ENCODE measurements around the gene NLRC4.

DNA sequence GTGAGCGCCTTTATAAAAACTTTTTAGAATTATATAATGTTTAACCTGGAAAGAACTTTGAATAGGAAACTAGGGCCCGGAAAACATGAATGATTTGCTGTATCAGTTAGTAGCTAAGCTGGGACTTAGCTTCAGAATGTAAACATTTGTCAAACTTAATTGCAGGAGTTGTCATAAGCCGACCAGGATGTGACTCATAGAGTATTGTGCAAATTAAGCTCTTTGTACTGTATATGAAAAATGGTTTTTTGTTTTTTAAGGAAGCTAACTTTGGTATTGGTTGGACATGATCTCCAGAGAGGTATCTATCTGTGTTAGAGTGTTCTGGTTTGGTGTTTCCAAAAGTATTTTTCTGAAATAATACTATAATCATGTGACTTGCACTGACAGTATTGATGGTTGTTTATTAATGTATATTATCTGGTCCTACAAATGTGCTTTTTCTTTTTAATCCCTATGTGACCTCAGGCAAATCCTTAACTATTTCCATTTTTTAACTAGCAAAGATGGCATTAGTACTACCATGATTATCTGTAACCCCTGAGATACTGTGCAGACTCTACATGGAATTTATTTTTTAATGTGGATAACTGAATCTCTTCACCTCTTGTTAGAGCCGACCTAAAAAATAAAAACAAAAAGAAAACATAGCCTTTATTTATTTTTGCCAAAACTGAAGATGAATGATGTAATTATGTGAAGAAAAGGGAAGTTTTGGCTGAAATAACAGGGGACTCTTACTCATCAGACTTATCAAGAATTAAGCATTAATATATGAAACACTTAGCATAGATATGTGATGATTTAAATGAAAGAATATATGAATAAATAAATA, 24.7 kb upstream of the NLRC4 start:
- TF ChIP-seq, protein P1, sequence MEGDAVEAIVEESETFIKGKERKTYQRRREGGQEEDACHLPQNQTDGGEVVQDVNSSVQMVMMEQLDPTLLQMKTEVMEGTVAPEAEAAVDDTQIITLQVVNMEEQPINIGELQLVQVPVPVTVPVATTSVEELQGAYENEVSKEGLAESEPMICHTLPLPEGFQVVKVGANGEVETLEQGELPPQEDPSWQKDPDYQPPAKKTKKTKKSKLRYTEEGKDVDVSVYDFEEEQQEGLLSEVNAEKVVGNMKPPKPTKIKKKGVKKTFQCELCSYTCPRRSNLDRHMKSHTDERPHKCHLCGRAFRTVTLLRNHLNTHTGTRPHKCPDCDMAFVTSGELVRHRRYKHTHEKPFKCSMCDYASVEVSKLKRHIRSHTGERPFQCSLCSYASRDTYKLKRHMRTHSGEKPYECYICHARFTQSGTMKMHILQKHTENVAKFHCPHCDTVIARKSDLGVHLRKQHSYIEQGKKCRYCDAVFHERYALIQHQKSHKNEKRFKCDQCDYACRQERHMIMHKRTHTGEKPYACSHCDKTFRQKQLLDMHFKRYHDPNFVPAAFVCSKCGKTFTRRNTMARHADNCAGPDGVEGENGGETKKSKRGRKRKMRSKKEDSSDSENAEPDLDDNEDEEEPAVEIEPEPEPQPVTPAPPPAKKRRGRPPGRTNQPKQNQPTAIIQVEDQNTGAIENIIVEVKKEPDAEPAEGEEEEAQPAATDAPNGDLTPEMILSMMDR (IDR thresholded peaks at IDR 0.05; ENCODE audit: low read depth, low read length): no peak
- TF ChIP-seq POLR2A (IDR thresholded peaks at IDR 0.05; ENCODE audit: extremely low read depth, insufficient read length) (no peak), MYC (IDR thresholded peaks at IDR 0.05; ENCODE audit: low read depth, low read length) (no peak)
- TF ChIP-seq, protein P2, sequence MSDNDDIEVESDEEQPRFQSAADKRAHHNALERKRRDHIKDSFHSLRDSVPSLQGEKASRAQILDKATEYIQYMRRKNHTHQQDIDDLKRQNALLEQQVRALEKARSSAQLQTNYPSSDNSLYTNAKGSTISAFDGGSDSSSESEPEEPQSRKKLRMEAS (IDR thresholded peaks at IDR 0.05; ENCODE audit: low read depth, low read length): no peak

Measured in NB4 (cell line).